ENCODE data around the gene CALHM5. TPM values are rescaled to one million over a fixed set of nuclear protein-coding genes. Genes with fewer than 3 reads are reported as not detected.

CALHM5 gene
- total and polyA plus RNA-seq, 9 of the 15 experiments (the other 6 are each of a cell fraction or from before 2014, with no cell fraction given) = under 0.01 to 0.05 (median 0.02) TPM; not detected in 2

DNA sequence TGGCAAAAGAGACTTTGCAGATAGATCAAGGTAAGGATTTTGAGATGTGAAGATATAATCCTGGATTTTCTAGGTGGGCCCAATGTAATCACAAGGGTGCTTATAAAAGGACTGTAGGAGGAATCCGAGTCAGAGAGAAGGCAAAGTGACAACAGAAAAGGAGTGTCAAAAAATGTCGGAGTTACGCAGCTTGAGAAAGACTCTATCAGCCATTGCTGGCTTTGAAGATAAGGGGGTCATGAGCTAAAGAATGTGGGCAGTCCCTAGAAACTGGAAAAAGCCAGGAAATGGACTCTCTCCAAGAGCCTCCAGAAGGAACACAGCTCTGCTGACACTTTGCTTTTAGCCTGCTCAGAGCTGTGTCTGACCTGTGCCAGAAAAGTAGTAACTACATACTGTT lies 51.2 kb downstream of the CALHM5 start (continued):
- TF ChIP-seq MTA1 (IDR thresholded peaks at IDR 0.05; ENCODE audit: borderline replicate concordance) (no peak), KLF10 (CRISPR knock-in tag; IDR thresholded peaks at IDR 0.05) (no peak), GATAD2B (IDR thresholded peaks at IDR 0.05; ENCODE audit: borderline replicate concordance) (no peak), FOXM1 (IDR thresholded peaks at IDR 0.05; ENCODE audit: low read depth) (no peak), FOXM1 (CRISPR knock-in tag; IDR thresholded peaks at IDR 0.05; ENCODE audit: low read depth) (no peak), ZFP30 (CRISPR knock-in tag; IDR thresholded peaks at IDR 0.05; ENCODE audit: borderline replicate concordance) (no peak), CAMTA2 (CRISPR knock-in tag; conservative IDR thresholded peaks at IDR 0.05) (no peak), ERF (CRISPR knock-in tag; IDR thresholded peaks at IDR 0.05) (no peak), SNIP1 (IDR thresholded peaks at IDR 0.05; ENCODE audit: low read depth) (no peak), HDAC2 (IDR thresholded peaks at IDR 0.05) (0 out of 2 replicates have a peak, but pooled peaks have one; percentile 27), CBX8 (IDR thresholded peaks at IDR 0.05; ENCODE audit: borderline replicate concordance, extremely low read depth, low read depth, low read length, poor library complexity, severe bottlenecking) (no peak), ZNF57 (CRISPR knock-in tag; IDR thresholded peaks at IDR 0.05) (no peak), EP300 (IDR thresholded peaks at IDR 0.05; ENCODE audit: low read length) (peak; percentile 65; the same call in 1 of the 2 replicates), RAD51 (IDR thresholded peaks at IDR 0.05; ENCODE audit: borderline replicate concordance, low read depth) (no peak), ZNF77 (CRISPR knock-in tag; IDR thresholded peaks at IDR 0.05) (no peak), RFX1 (IDR thresholded peaks at IDR 0.05) (no peak), FIP1L1 (IDR thresholded peaks at IDR 0.05; ENCODE audit: low read depth, low read length, poor library complexity, severe bottlenecking) (no peak), FOXA3 (CRISPR knock-in tag; conservative IDR thresholded peaks at IDR 0.05 in 1 of 2, IDR thresholded peaks at IDR 0.05 in 1 of 2) (no peak), POLR3G (IDR thresholded peaks at IDR 0.05; ENCODE audit: extremely low read depth, insufficient read length, insufficient replicate concordance) (no peak), PTBP1 (IDR thresholded peaks at IDR 0.05; ENCODE audit: low read depth, low read length) (no peak), ESRRA (IDR thresholded peaks at IDR 0.05; ENCODE audit: borderline replicate concordance, low read depth) (no peak), KLF13 (tag; IDR thresholded peaks at IDR 0.05; ENCODE audit: borderline replicate concordance, low read depth) (no peak), ZSCAN32 (CRISPR knock-in tag; IDR thresholded peaks at IDR 0.05) (no peak)
- TF ChIP-seq, protein P1, sequence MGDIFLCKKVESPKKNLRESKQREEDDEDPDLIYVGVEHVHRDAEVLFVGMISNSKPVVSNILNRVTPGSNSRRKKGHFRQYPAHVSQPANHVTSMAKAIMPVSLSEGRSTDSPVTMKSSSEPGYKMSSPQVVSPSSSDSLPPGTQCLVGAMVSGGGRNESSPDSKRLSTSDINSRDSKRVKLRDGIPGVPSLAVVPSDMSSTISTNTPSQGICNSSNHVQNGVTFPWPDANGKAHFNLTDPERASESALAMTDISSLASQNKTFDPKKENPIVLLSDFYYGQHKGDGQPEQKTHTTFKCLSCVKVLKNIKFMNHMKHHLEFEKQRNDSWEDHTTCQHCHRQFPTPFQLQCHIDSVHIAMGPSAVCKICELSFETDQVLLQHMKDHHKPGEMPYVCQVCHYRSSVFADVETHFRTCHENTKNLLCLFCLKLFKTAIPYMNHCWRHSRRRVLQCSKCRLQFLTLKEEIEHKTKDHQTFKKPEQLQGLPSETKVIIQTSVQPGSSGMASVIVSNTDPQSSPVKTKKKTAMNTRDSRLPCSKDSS (IDR thresholded peaks at IDR 0.05; ENCODE audit: low read depth, partially characterized antibody) = no peak
- TF ChIP-seq, protein P2, sequence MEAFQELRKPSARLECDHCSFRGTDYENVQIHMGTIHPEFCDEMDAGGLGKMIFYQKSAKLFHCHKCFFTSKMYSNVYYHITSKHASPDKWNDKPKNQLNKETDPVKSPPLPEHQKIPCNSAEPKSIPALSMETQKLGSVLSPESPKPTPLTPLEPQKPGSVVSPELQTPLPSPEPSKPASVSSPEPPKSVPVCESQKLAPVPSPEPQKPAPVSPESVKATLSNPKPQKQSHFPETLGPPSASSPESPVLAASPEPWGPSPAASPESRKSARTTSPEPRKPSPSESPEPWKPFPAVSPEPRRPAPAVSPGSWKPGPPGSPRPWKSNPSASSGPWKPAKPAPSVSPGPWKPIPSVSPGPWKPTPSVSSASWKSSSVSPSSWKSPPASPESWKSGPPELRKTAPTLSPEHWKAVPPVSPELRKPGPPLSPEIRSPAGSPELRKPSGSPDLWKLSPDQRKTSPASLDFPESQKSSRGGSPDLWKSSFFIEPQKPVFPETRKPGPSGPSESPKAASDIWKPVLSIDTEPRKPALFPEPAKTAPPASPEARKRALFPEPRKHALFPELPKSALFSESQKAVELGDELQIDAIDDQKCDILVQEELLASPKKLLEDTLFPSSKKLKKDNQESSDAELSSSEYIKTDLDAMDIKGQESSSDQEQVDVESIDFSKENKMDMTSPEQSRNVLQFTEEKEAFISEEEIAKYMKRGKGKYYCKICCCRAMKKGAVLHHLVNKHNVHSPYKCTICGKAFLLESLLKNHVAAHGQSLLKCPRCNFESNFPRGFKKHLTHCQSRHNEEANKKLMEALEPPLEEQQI (IDR thresholded peaks at IDR 0.05) = no peak
- TF ChIP-seq, protein P3, sequence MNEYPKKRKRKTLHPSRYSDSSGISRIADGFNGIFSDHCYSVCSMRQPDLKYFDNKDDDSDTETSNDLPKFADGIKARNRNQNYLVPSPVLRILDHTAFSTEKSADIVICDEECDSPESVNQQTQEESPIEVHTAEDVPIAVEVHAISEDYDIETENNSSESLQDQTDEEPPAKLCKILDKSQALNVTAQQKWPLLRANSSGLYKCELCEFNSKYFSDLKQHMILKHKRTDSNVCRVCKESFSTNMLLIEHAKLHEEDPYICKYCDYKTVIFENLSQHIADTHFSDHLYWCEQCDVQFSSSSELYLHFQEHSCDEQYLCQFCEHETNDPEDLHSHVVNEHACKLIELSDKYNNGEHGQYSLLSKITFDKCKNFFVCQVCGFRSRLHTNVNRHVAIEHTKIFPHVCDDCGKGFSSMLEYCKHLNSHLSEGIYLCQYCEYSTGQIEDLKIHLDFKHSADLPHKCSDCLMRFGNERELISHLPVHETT (CRISPR knock-in tag; conservative IDR thresholded peaks at IDR 0.05 in 1 of 2, IDR thresholded peaks at IDR 0.05 in 1 of 2) = peak in 1 of 2 experiments; percentile 45; a peak in 1 of 4 replicates
